ENCODE measurements around the gene XIAP. TPM values are rescaled to one million over a fixed set of nuclear protein-coding genes. Genes with fewer than 3 reads are reported as not detected.

XIAP gene
- total and polyA plus RNA-seq, 2 experiments from 2014 or later, result 12.8 to 25.5 TPM

GRCh38 chrX:123818243-123818642 lies 41.6 kb upstream of the XIAP start (continued):
- TF ChIP-seq ZNF462 (CRISPR knock-in tag; IDR thresholded peaks at IDR 0.05) (no peak), JUNB (IDR thresholded peaks at IDR 0.05; ENCODE audit: unreplicated experiment) (no peak), STAT1 (IDR thresholded peaks at IDR 0.05; ENCODE audit: unreplicated experiment) (no peak)

GRCh38 chrX:123822965-123823364 lies 36.9 kb upstream of the XIAP start:
- Mint-ChIP-seq H3K27ac (no peak overlapping the region), H3K9me3 (peaks cover 2% of the 10 kb centered on the region; the same call in 1 of the 3 replicates), H3K36me3 (ENCODE audit: low read depth) (no peaks in the 10 kb centered on the region), H3K4me1 (peaks cover 12% of the 10 kb centered on the region), H3K4me3 (no peak overlapping the region), H3K27me3 (ENCODE audit: insufficient read depth, low read depth, poor library complexity) (peaks cover 7% of the 10 kb centered on the region)
- Histone ChIP-seq H3K4me1 (ENCODE audit: insufficient read depth) (0 out of 2 replicates have a peak, but pooled peaks cover 4% of the 10 kb centered on the region), H3K4me3 (no peak overlapping the region), H3K9me2 (ENCODE audit: insufficient read depth) (no peaks in the 10 kb centered on the region), H3K27ac (ENCODE audit: low read depth) (no peak overlapping the region), H4K20me1 (replicated peaks; ENCODE audit: insufficient read depth) (no peaks in the 10 kb centered on the region), H3K36me3 (ENCODE audit: insufficient read depth) (no peaks in the 10 kb centered on the region), H3K27me3 (ENCODE audit: insufficient read depth) (no peaks in the 10 kb centered on the region), H3K4me2 (no peak overlapping the region), H3F3A (replicated peaks; ENCODE audit: low read depth) (no peaks in the 10 kb centered on the region), H3K79me2 (replicated peaks; ENCODE audit: insufficient read depth) (no peaks in the 10 kb centered on the region), H2AFZ (no peak overlapping the region)
- ATAC-seq (no peak), DNase-seq (ENCODE audit: low spot score) (no peak)
- TF ChIP-seq ZNF462 (CRISPR knock-in tag; IDR thresholded peaks at IDR 0.05) (no peak), POLR2AphosphoS5 (IDR thresholded peaks at IDR 0.05; ENCODE audit: low read depth) (no peak), EZH2 (IDR thresholded peaks at IDR 0.05; ENCODE audit: low read depth, unreplicated experiment) (no peak), JUNB (IDR thresholded peaks at IDR 0.05; ENCODE audit: unreplicated experiment) (no peak), CREB1 (CRISPR knock-in tag; IDR thresholded peaks at IDR 0.05; ENCODE audit: low read depth) (no peak)
